CD14-positive monocyte (primary cell): Measurements from ENCODE around the gene ZNF430. TPM values are rescaled to one million over a fixed set of nuclear protein-coding genes. Genes with fewer than 3 reads are reported as not detected.

ENCODE experiments used
- DNase-seq, 3 donors: peaks; one replicate each; pipeline ENCODE4 v3.0.0-alpha.2; 2011 to 2022
- H2AFZ ChIP-seq: 2 replicates; pipeline ENCODE4 v1.6.0; 2012; ENCODE audit warnings: mild to moderate bottlenecking, low read depth, low read length, inconsistent platforms; ENCODE audit not compliant: insufficient read depth, poor library complexity, severe bottlenecking
- H3K27ac ChIP-seq, 2 donors: 1 replicate in 1 of 2; 2 replicates in 1 of 2; pipeline ENCODE4 v1.5.1; 2012 to 2013; ENCODE audit warnings: low read length in 2 of 2, control low read depth in 1 of 2, inconsistent platforms in 1 of 2, low read depth in 1 of 2, mild to moderate bottlenecking in 1 of 2
- H3K27me3 ChIP-seq, 2 donors: one replicate each; pipeline versions ENCODE4 v1.6.0 to v1.6.1; 2011 to 2013; ENCODE audit warnings: low read length in 2 of 2; ENCODE audit not compliant: control insufficient read depth in 2 of 2, insufficient read depth in 2 of 2
- H3K36me3 ChIP-seq, 2 donors: replicated peaks in 1 of 2; 1 replicate in 1 of 2; 2 replicates in 1 of 2; pipeline versions ENCODE4 v1.5.1 to v1.6.1; 2012 to 2013; ENCODE audit warnings: low read length in 2 of 2, control low read depth in 1 of 2, inconsistent platforms in 1 of 2, mild to moderate bottlenecking in 1 of 2; ENCODE audit not compliant: insufficient read depth in 2 of 2, control insufficient read depth in 1 of 2
- H3K4me1 ChIP-seq, 2 donors: 1 replicate in 1 of 2; 2 replicates in 1 of 2; pipeline versions ENCODE4 v1.5.1 to v1.6.1; 2012 to 2013; ENCODE audit warnings: low read length in 2 of 2, control low read depth in 1 of 2, inconsistent platforms in 1 of 2, mild to moderate bottlenecking in 1 of 2, moderate library complexity in 1 of 2; ENCODE audit not compliant: insufficient read depth in 2 of 2, control insufficient read depth in 1 of 2
- H3K4me2 ChIP-seq: replicated peaks from 2 replicates; pipeline ENCODE3; 2012; ENCODE audit warnings: low read length, moderate library complexity, mild to moderate bottlenecking; ENCODE audit not compliant: poor library complexity, severe bottlenecking; ENCODE audit errors: extremely low read depth
- H3K4me3 ChIP-seq, 3 experiments: fragments of 200-600 bp in 1 of 3; sonication (generic) in 1 of 3; replicated peaks in 1 of 3; 1 replicate in 2 of 3; 2 replicates in 1 of 3; pipeline ENCODE4 v1.5.1; 2011 to 2013; ENCODE audit warnings: low read length in 3 of 3, mild to moderate bottlenecking in 3 of 3, control low read depth in 2 of 3, low read depth in 2 of 3, inconsistent platforms in 1 of 3, moderate library complexity in 1 of 3
- H3K79me2 ChIP-seq: 2 replicates; pipeline ENCODE4 v1.6.0; 2012; ENCODE audit warnings: mild to moderate bottlenecking, control low read depth, inconsistent platforms, low read length, moderate library complexity; ENCODE audit not compliant: insufficient read depth
- H3K9ac ChIP-seq: 2 replicates; pipeline ENCODE4 v1.6.0; 2017; ENCODE audit warnings: low read length, mild to moderate bottlenecking; ENCODE audit not compliant: insufficient read depth, poor library complexity, severe bottlenecking
- H3K9me3 ChIP-seq, 2 donors: replicated peaks in 1 of 2; 1 replicate in 1 of 2; 2 replicates in 1 of 2; pipeline versions ENCODE4 v1.5.1 to v1.6.1; 2012 to 2013; ENCODE audit warnings: low read length in 2 of 2, control low read depth in 1 of 2; ENCODE audit not compliant: control insufficient read depth in 1 of 2, insufficient read depth in 1 of 2
- H4K20me1 ChIP-seq: 2 replicates; pipeline ENCODE4 v1.6.0; 2012; ENCODE audit warnings: mild to moderate bottlenecking, low read length, control low read depth, moderate library complexity; ENCODE audit not compliant: insufficient read depth
- H3K27ac Mint-ChIP-seq, 7 donors: one replicate each; pipeline ENCODE4 v1.8.0; 2020; ENCODE audit warnings: mild to moderate bottlenecking in 7 of 7, mixed read lengths in 7 of 7, moderate library complexity in 6 of 7, inconsistent platforms in 2 of 7
- H3K27me3 Mint-ChIP-seq, 3 donors: one replicate each; pipeline ENCODE4 v1.8.0; 2021 to 2022; ENCODE audit warnings: low read depth in 3 of 3, mild to moderate bottlenecking in 3 of 3, mixed read lengths in 3 of 3, moderate library complexity in 3 of 3, inconsistent platforms in 1 of 3
- H3K36me3 Mint-ChIP-seq, 2 donors: one replicate each; pipeline ENCODE4 v1.8.0; 2020; ENCODE audit warnings: mixed read lengths in 2 of 2, inconsistent platforms in 1 of 2, mild to moderate bottlenecking in 1 of 2
- H3K4me1 Mint-ChIP-seq: one replicate; pipeline ENCODE4 v1.8.0; 2020; ENCODE audit warnings: mild to moderate bottlenecking, mixed read lengths
- H3K4me3 Mint-ChIP-seq, 2 donors: one replicate each; pipeline ENCODE4 v1.8.0; 2020; ENCODE audit warnings: mild to moderate bottlenecking in 2 of 2, mixed read lengths in 2 of 2, moderate library complexity in 1 of 2
- H3K9me3 Mint-ChIP-seq, 7 donors: one replicate each; pipeline ENCODE4 v1.8.0; 2020 to 2022; ENCODE audit warnings: mixed read lengths in 7 of 7, mild to moderate bottlenecking in 6 of 7, moderate library complexity in 6 of 7, inconsistent platforms in 2 of 7
- CTCF ChIP-seq: fragments of 200-600 bp; IDR thresholded peaks from one replicate; pipeline ENCODE4 v1.8.0; 2022; ENCODE audit warnings: antibody characterized with exemption, mild to moderate bottlenecking
- WGBS: methylation state at CpG from one replicate; pipeline ENCODE4 v1.1.5; 2013; ENCODE audit warnings: missing lambda C conversion rate; ENCODE audit not compliant: insufficient coverage; 5-methylcytosine and 5-hydroxymethylcytosine counted together
- intact Hi-C, 2 donors: fragments of 100-400 bp; cut with micrococcal nuclease; formaldehyde crosslinking; loops; one replicate each; pipeline versions ENCODE4 v1.15.0 to v1.15.1; 2023
- polyA plus RNA-seq, 3 donors: library from polyadenylated mRNA; depleted of rRNA in 1 of 3; unstranded in 2 of 3; stranded (reverse) in 1 of 3; fragments of 300-500 nt in 2 of 3; fragments of >200 nt in 1 of 3; fragmentation: Illumina TruSeq in 2 of 3; gene quantifications; 1 replicate in 2 of 3; 2 replicates in 1 of 3; pipeline ENCODE4 v1.2.3, GENCODE V29; 2012 to 2021

Gene ZNF430
- polyA plus RNA-seq, 3 donors: 5.7 to 11.6 (median 8.8) TPM

- 60% methylated on average over 1 of the region's 2 CpGs for WGBS
- H2AFZ ChIP-seq: no peak overlapping the region
- peak in 1 of 3 donors; percentile 9 for DNase-seq
- no peak overlapping the region for H3K4me3 Mint-ChIP-seq
- peaks cover 9 to 22% of the 10 kb centered on the region in 2 donors for H3K4me1 ChIP-seq
- peaks cover 8% of the 10 kb centered on the region for H4K20me1 ChIP-seq
- no peak overlapping the region for H3K4me3 ChIP-seq
- H3K27me3 ChIP-seq: no peaks in the 10 kb centered on the region
- H3K9ac ChIP-seq: no peak overlapping the region
- H3K36me3 Mint-ChIP-seq: peaks cover 56 to 61% of the 10 kb centered on the region in 2 donors
- peaks cover 41 to 58% of the 10 kb centered on the region in 2 donors for H3K36me3 ChIP-seq
- H3K79me2 ChIP-seq: peaks cover 69% of the 10 kb centered on the region
- no peak for TF ChIP-seq CTCF
- H3K27me3 Mint-ChIP-seq: peaks cover 0 to 3% (median 0%) of the 10 kb centered on the region in 3 donors
- H3K9me3 Mint-ChIP-seq: peaks cover 0 to 22% (median 20%) of the 10 kb centered on the region in 7 donors
- peaks cover 32% of the 10 kb centered on the region for H3K4me1 Mint-ChIP-seq
- no peak overlapping the region for H3K4me2 ChIP-seq
- no peaks in the 10 kb centered on the region for H3K9me3 ChIP-seq
- H3K27ac Mint-ChIP-seq: peak overlapping the region in 4 of 7 donors; percentile 8 to 74 (median 42)
- intact Hi-C loops: loop anchor here in 1 of 2 donors (5.0 to 10.0 kb wide), 2 partner anchors 59 to 832 kb away; partner anchors contain the start of gene ZNF714
- H3K27ac ChIP-seq: no peak overlapping the region
Measured at GRCh38 chr19:21022996-21023395, 2.5 kb downstream of the ZNF430 start.

- peaks cover 63 to 70% of the 10 kb centered on the region in 2 donors for H3K36me3 Mint-ChIP-seq
- peaks cover 41% of the 10 kb centered on the region for H3K4me1 Mint-ChIP-seq
- intact Hi-C loops: loop anchor here in 1 of 2 donors (5.0 to 10.0 kb wide), 2 partner anchors 58 to 831 kb away; partner anchors contain the start of gene ZNF714
- H3K27ac Mint-ChIP-seq: no peak overlapping the region
- Histone ChIP-seq H2AFZ (no peak overlapping the region), H3K9me3 (peaks cover 0 to 5% of the 10 kb centered on the region in 2 donors), H3K27me3 (no peaks in the 10 kb centered on the region), H3K36me3 (peaks cover 41 to 67% of the 10 kb centered on the region in 2 donors), H3K27ac (no peak overlapping the region), H3K4me2 (no peak overlapping the region), H3K9ac (no peak overlapping the region), H3K4me1 (peaks cover 9 to 31% of the 10 kb centered on the region in 2 donors), H4K20me1 (peaks cover 10% of the 10 kb centered on the region), H3K4me3 (no peak overlapping the region), H3K79me2 (peaks cover 78% of the 10 kb centered on the region)
- peaks cover 0 to 26% (median 22%) of the 10 kb centered on the region in 7 donors for H3K9me3 Mint-ChIP-seq
- TF ChIP-seq CTCF: no peak
- DNase-seq: no peak
- H3K27me3 Mint-ChIP-seq: peaks cover 0 to 3% (median 0%) of the 10 kb centered on the region in 3 donors
- no peak overlapping the region for H3K4me3 Mint-ChIP-seq
Measured at GRCh38 chr19:21023901-21024300, 3.4 kb downstream of the ZNF430 start.
